K562 (cell line): ENCODE results near the gene SMAGP. TPM values are rescaled to one million over a fixed set of nuclear protein-coding genes. Genes with fewer than 3 reads are reported as not detected.
"Not testable (repeated sequence)": the region's sequence is repeated elsewhere in the genome, so short reads cannot be mapped to it uniquely, and the experiment has no call there.

Experiments
- ATAC-seq: fragments of 200-7000 bp; cut with Tn5 transposase; 3 replicates; pipeline ENCODE4 v1.9.1; 2020; ENCODE audit warnings: moderate library complexity
- BruUV-seq: library from RNA; stranded (reverse); fragments of 400-500 nt; replicated peaks from 2 replicates; lab custom pipeline; 2021; lab: Mats Ljungman, UMichigan
- CTCF ChIA-PET: fragments of 300-600 bp; formaldehyde crosslinking; extraction: SDS; loops from one replicate; lab custom pipeline; 2021; ENCODE audit warnings: low intra/inter-chr PET ratio; lab: Yijun Ruan, JAX
- POLR2A ChIA-PET: fragments of 300-600, 350-650 bp; sonication (Branson Sonifier 250); formaldehyde crosslinking; extraction: SDS; loops from one replicate; lab custom pipeline; 2021; ENCODE audit warnings: antibody characterized with exemption, inconsistent platforms; lab: Yijun Ruan, JAX
- DNase-seq, 4 experiments: peaks; one replicate each; pipeline versions ENCODE4 v3.0.0 to v3.0.0-alpha.2; 2011 to 2018; ENCODE audit warnings: low spot score in 3 of 4, mixed read lengths in 3 of 4; ENCODE audit errors: extremely low read depth in 1 of 4
- FAIRE-seq: peaks from 2 replicates; lab custom pipeline; 2011; peaks lifted over from hg19 to GRCh38; lab: Jason Lieb, UNC
- H2AFZ ChIP-seq: 2 replicates; pipeline ENCODE4 v1.6.0; 2011; ENCODE audit warnings: low read depth, low read length, control low read depth, inconsistent platforms
- H3K27ac ChIP-seq: fragments of 200-600 bp; 3 replicates; pipeline ENCODE4 v1.8.0; 2011; ENCODE audit warnings: low read depth, mild to moderate bottlenecking, control low read depth, inconsistent platforms, low read length, moderate library complexity, mixed read lengths; ENCODE audit errors: extremely low read depth
- H3K27me3 ChIP-seq, 2 experiments: fragments of 300-600 bp in 1 of 2; 2 replicates in 1 of 2; 3 replicates in 1 of 2; pipeline versions ENCODE4 v1.6.0 to v1.8.0; 2011; ENCODE audit warnings: inconsistent platforms in 2 of 2, low read length in 2 of 2, mild to moderate bottlenecking in 1 of 2, mixed read lengths in 1 of 2, moderate library complexity in 1 of 2; ENCODE audit not compliant: control insufficient read depth in 2 of 2, insufficient read depth in 2 of 2
- H3K36me3 ChIP-seq: fragments of 300-600 bp; 3 replicates; pipeline ENCODE4 v1.8.0; 2011; ENCODE audit warnings: mild to moderate bottlenecking, low read length, inconsistent platforms; ENCODE audit not compliant: control insufficient read depth, insufficient read depth
- H3K4me1 ChIP-seq, 2 experiments: fragments of 200-600 bp in 1 of 2; replicated peaks in 1 of 2; 2 replicates in 1 of 2; 3 replicates in 1 of 2; pipeline versions ENCODE4 v1.5.1 to v1.8.0; 2011; ENCODE audit warnings: inconsistent platforms in 2 of 2, low read length in 2 of 2, mild to moderate bottlenecking in 1 of 2, mixed read lengths in 1 of 2, moderate library complexity in 1 of 2; ENCODE audit not compliant: control insufficient read depth in 2 of 2, insufficient read depth in 2 of 2
- H3K4me2 ChIP-seq: 2 replicates; pipeline ENCODE4 v1.6.1; 2011; ENCODE audit warnings: low read length, control low read depth, inconsistent platforms, mixed read lengths; ENCODE audit not compliant: insufficient read depth
- H3K4me3 ChIP-seq: fragments of 200-600 bp; sonication (generic), shearing (Covaris generic); 2 replicates; pipeline ENCODE4 v1.5.1; 2016; ENCODE audit warnings: control low read depth, inconsistent platforms
- H3K79me2 ChIP-seq: fragments of 200-600 bp; 3 replicates; pipeline ENCODE4 v1.8.0; 2011; ENCODE audit warnings: low read length, inconsistent platforms; ENCODE audit not compliant: control insufficient read depth, insufficient read depth
- H3K9ac ChIP-seq, 2 experiments: 2 replicates each; pipeline versions ENCODE4 v1.6.0 to v1.6.1; 2011; ENCODE audit warnings: low read depth in 2 of 2, low read length in 2 of 2, control low read depth in 1 of 2, inconsistent platforms in 1 of 2, mild to moderate bottlenecking in 1 of 2, mixed read lengths in 1 of 2; ENCODE audit not compliant: insufficient read depth in 1 of 2
- H3K9me1 ChIP-seq: one replicate; pipeline ENCODE4 v1.6.0; 2011; ENCODE audit warnings: inconsistent platforms, mild to moderate bottlenecking, low read length, moderate library complexity; ENCODE audit not compliant: control insufficient read depth, insufficient read depth
- H3K9me3 ChIP-seq: replicated peaks from 2 replicates; pipeline ENCODE4 v1.5.1; 2011; ENCODE audit warnings: low read depth, low read length, inconsistent platforms; ENCODE audit not compliant: control insufficient read depth, insufficient read depth
- H4K20me1 ChIP-seq: replicated peaks from 2 replicates; pipeline ENCODE4 v1.6.1; 2011; ENCODE audit warnings: low read length, inconsistent platforms, mixed read lengths; ENCODE audit not compliant: control insufficient read depth, insufficient read depth
- EGR1 ChIP-seq: fragments of 450-650 bp; conservative IDR thresholded peaks from 2 replicates; pipeline ENCODE4 v1.6.1; 2017; ENCODE audit warnings: mild to moderate bottlenecking
- MCM3 ChIP-seq: fragments of 450-650 bp; IDR thresholded peaks from 2 replicates; pipeline ENCODE4 v1.6.1; 2016
- NCOA1 ChIP-seq: fragments of 450-650 bp; IDR thresholded peaks from 2 replicates; pipeline ENCODE4 v1.6.1; 2016; ENCODE audit warnings: low read depth
- PHF20 ChIP-seq: fragments of 450-650 bp; IDR thresholded peaks from 2 replicates; pipeline ENCODE4 v1.6.1; 2018; ENCODE audit not compliant: partially characterized antibody
- ZNF121 ChIP-seq: sonication (generic); formaldehyde crosslinking; conservative IDR thresholded peaks from 2 replicates; pipeline ENCODE4 v1.8.0; 2022; ENCODE audit warnings: missing genetic modification reagents
- WGBS: fragments of 100-300 bp; shearing (Covaris generic); methylation state at CpG from one replicate; pipeline ENCODE4 v1.1.6; 2016; ENCODE audit warnings: low coverage, mixed read lengths; ENCODE audit not compliant: insufficient coverage; ENCODE audit errors: missing lambda C conversion rate; 5-methylcytosine and 5-hydroxymethylcytosine counted together
- in situ Hi-C: fragments of 300-500 bp; cut with MboI; formaldehyde crosslinking; loops from 4 replicates; pipeline ENCODE4 v1.15.0; 2018; ENCODE audit warnings: inconsistent platforms, mixed read lengths
- intact Hi-C: fragments of 100-400 bp; cut with micrococcal nuclease; formaldehyde crosslinking; loops from 2 replicates; pipeline ENCODE4 v1.14.2; 2022
- polyA plus RNA-seq, 8 experiments: library from polyadenylated mRNA; depleted of rRNA in 4 of 8; stranded (reverse) in 5 of 8; unstranded in 3 of 8; fragments of >200 nt; fragmentation: Nextera tagmentation in 2 of 8; fragmentation: Illumina TruSeq in 1 of 8; extraction: Ambion mirVana in 2 of 8; extraction: Trizol in 1 of 8; gene quantifications; 2 replicates each; pipeline versions ENCODE4 v1.2.1 to v1.2.3, GENCODE V29; 2011 to 2014; ENCODE audit warnings: inconsistent platforms in 1 of 8, missing spikeins in 1 of 8
- total RNA-seq, 7 experiments: library from RNA; depleted of rRNA in 6 of 7; stranded (reverse); fragments of >200 nt in 6 of 7; fragmentation: Illumina TruSeq in 2 of 7; extraction: Trizol in 2 of 7; gene quantifications; 2 replicates each; pipeline versions ENCODE4 v1.2.1 to v1.2.3, GENCODE V29; 2011 to 2021; ENCODE audit warnings: low replicate concordance in 1 of 7
- TF ChIP-seq, protein P1 (sequence below): sonication (generic); formaldehyde crosslinking; IDR thresholded peaks from 2 replicates; pipeline ENCODE4 v1.8.1; 2023; ENCODE audit warnings: mild to moderate bottlenecking, missing genetic modification reagents

SMAGP gene
- total and polyA plus RNA-seq, 9 of the 15 experiments (the other 6 are each of a cell fraction or from before 2014, with no cell fraction given) = 23.1 to 62.3 (median 29.9) TPM

DNA sequence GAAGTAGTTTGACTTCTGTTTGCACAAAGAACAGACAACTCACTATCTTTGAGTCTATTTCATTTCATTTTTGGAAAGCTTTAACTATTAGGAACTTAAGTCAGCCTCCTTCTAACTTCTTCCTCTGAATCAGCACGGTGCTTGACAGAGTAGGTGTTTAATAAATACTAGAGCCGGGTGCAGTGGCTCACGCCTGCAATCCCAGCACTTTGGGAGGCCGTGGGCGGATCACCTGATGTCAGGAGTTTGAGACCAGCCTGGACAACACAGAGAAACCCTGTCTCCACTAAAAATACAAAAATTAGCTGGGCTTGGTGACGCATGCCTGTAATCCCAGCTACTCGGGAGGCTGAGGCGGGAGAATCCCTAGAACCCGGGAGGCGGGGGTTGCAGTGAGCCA is 30.6 kb upstream of the SMAGP start:
- H4K20me1 ChIP-seq, H3K79me2 ChIP-seq, H3K9me1 ChIP-seq, H3K36me3 ChIP-seq, H3K27me3 ChIP-seq, intact Hi-C loops, ATAC-seq, H3K9ac ChIP-seq, H3K4me2 ChIP-seq, H3K9me3 ChIP-seq, H3K27ac ChIP-seq, CTCF ChIA-PET, BruUV-seq, FAIRE-seq, POLR2A ChIA-PET, in situ Hi-C loops, H3K4me1 ChIP-seq, H3K4me3 ChIP-seq: not testable (repeated sequence)
- H2AFZ ChIP-seq = peak overlapping the region; percentile 64
- WGBS = 59% methylated on average over 10 of the region's 10 CpGs
- 0 out of 2 replicates have a peak, but pooled peaks have one; percentile 14 for TF ChIP-seq ZNF121
- TF ChIP-seq, protein P1, sequence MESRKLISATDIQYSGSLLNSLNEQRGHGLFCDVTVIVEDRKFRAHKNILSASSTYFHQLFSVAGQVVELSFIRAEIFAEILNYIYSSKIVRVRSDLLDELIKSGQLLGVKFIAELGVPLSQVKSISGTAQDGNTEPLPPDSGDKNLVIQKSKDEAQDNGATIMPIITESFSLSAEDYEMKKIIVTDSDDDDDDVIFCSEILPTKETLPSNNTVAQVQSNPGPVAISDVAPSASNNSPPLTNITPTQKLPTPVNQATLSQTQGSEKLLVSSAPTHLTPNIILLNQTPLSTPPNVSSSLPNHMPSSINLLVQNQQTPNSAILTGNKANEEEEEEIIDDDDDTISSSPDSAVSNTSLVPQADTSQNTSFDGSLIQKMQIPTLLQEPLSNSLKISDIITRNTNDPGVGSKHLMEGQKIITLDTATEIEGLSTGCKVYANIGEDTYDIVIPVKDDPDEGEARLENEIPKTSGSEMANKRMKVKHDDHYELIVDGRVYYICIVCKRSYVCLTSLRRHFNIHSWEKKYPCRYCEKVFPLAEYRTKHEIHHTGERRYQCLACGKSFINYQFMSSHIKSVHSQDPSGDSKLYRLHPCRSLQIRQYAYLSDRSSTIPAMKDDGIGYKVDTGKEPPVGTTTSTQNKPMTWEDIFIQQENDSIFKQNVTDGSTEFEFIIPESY (CRISPR knock-in tag) = 0 out of 2 replicates have a peak, but pooled peaks have one; percentile 28
- TF ChIP-seq EGR1 = peak; percentile 86
- peak in 1 of 4 experiments; percentile 31 for DNase-seq

DNA sequence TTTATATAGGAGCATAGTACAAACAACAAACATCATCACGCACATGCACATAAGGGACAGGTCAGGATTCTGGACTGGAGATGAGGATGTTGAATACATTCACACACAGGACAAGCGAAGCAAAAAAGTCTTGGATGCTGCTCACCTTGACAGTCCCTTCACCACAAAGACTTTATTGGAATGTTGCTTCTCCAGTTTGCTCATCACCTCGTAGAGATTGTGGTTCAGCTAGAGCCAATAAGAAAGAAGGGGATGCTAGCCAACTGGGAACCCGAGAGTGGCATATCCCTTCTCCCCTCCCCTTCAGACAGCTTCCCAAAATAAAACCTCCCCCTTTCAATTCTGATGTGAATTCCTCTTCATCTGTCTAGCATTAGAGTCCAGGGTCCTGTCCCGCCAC is 25.4 kb upstream of the SMAGP start:
- no peak overlapping the region for H3K27ac ChIP-seq
- no peaks in the 10 kb centered on the region for H3K36me3 ChIP-seq
- WGBS = 62% methylated on average over 4 of the region's 5 CpGs
- peaks cover 0 to 4% of the 10 kb centered on the region in 2 experiments; a peak in 2 of 5 replicates for H3K4me1 ChIP-seq
- CTCF ChIA-PET = no interaction called here
- ATAC-seq (no peak), FAIRE-seq (no peak), DNase-seq (no peak)
- no TSS peak for BruUV-seq
- H3K79me2 ChIP-seq = no peaks in the 10 kb centered on the region
- H3K9me1 ChIP-seq = no peaks in the 10 kb centered on the region
- no peak overlapping the region for H2AFZ ChIP-seq
- intact Hi-C loops = no loop called here
- in situ Hi-C loops = no loop called here
- H3K4me2 ChIP-seq = no peak overlapping the region
- H3K9ac ChIP-seq = no peak overlapping the region
- no peaks in the 10 kb centered on the region for H4K20me1 ChIP-seq
- no peaks in the 10 kb centered on the region for H3K9me3 ChIP-seq
- POLR2A ChIA-PET = interaction anchor here (0.6 kb wide), 1 partner anchor 554 kb away, joined by 3 read pairs; no protein-coding TSS in a partner anchor
- H3K4me3 ChIP-seq = no peak overlapping the region
- H3K27me3 ChIP-seq = no peaks in the 10 kb centered on the region
- no peak for TF ChIP-seq NCOA1
- TF ChIP-seq PHF20 = no peak
- TF ChIP-seq MCM3 = no peak
